Measurements from ENCODE around the gene SNRPD3.

The SNRPD3 gene

DNA sequence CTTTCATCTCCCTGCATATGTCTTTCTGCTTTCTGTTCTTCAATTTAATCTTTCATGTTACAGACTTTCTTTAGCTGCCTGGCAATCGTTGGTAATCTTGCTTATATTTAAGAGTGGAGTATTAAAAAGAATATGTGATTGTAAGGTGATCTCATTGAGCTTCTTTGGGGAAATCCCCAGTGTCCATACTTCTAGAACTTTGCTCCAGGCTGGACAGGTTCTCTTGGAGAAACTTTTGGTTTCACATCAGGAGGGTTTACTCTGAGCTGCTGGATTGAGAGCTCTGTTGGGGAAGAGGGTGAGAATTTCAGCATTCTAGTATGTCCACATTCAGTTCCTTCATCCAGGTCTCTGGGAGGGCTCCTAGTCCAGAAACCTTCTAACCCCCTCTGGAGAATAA is 21.0 kb downstream of the SNRPD3 start:
- FAIRE-seq, result no peak
- TF ChIP-seq, protein P1, sequence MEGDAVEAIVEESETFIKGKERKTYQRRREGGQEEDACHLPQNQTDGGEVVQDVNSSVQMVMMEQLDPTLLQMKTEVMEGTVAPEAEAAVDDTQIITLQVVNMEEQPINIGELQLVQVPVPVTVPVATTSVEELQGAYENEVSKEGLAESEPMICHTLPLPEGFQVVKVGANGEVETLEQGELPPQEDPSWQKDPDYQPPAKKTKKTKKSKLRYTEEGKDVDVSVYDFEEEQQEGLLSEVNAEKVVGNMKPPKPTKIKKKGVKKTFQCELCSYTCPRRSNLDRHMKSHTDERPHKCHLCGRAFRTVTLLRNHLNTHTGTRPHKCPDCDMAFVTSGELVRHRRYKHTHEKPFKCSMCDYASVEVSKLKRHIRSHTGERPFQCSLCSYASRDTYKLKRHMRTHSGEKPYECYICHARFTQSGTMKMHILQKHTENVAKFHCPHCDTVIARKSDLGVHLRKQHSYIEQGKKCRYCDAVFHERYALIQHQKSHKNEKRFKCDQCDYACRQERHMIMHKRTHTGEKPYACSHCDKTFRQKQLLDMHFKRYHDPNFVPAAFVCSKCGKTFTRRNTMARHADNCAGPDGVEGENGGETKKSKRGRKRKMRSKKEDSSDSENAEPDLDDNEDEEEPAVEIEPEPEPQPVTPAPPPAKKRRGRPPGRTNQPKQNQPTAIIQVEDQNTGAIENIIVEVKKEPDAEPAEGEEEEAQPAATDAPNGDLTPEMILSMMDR (IDR thresholded peaks at IDR 0.05; ENCODE audit: insufficient read depth, missing control alignments), result no peak
- DNase-seq (ENCODE audit: insufficient read length, low spot score), result no peak

DNA sequence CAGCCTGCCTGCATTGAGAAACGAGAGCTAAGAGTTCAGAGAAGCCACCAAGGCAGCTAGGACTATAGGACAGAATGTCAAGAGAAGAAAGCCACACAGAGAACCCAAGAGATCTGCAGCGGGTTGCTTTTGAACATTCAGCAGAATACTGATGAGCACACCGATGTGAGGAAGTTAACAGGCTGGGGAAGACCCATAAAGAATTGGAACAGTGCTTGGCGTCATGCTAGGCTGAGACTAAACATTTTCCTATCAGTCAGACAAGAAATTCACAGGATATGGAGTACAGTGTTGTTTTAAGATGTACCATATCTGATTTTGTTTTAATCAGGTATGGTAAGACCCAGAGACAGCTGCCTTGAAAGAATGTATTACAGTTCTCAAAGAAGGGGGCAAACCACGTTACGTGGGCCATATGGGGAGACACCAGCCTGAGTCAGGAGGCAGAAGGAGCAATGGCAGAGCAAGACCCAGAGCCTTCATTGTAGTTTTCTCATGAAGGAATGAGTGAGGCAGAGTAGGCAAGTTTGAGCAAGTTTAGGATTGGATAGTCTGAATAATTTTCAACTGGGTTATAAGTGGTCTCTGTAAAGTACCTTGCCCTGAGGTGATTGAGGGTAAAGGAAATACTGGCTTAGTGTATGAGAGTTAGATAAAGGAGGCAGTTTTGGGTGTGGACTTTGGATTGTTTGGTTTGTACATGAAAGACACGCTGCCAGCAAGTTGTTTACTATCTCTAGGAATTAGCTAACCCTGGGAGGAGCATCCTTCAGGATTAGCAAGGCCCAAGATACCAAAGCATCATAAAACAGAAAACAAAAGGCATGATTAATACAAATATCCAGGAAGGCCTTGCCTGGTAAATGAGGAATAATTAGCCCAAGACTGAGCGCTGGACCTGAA is 22.8 kb downstream of the SNRPD3 start:
- DNase-seq (ENCODE audit: insufficient read length, low spot score) (no peak), FAIRE-seq (peak; percentile 58)
- TF ChIP-seq, protein P1 (IDR thresholded peaks at IDR 0.05; ENCODE audit: insufficient read depth, missing control alignments), result no peak

DNA sequence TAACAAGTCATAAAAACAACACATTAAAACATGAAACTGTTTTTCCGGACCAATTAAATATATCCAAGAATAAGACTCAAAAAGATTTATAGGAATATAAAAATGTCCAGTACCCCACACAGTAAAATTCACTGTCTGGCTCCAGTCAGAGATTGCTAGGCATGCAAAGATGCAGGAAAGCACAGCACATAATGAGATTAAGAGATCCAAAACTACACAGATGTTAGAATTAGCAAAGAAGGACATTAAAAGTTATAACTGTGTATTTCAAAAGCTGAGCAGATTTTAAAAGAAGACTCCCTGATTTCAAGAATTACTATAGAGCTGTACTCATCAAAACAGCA is 23.4 kb downstream of the SNRPD3 start:
- no peak for FAIRE-seq

DNA sequence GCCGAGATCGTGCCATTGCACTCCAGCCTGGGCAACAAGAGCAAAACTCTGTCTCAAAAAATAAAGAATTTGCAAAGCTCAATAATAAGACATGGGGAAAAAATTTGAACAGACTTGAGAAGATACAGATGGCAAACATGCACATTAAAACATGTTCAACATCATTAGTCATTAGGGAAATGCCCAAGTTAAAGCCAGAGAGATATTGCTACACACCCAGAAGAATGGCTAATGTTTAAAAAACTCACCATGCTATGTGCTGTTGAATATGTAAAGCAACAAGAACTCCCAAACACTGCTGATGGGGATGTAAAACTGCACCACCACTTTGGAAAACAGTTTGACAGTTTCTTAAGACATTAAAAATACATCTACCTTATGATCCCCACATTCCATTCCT is 24.5 kb downstream of the SNRPD3 start:
- no peak for FAIRE-seq
- no peak for DNase-seq (ENCODE audit: insufficient read length, low spot score)
- TF ChIP-seq, protein P1 (IDR thresholded peaks at IDR 0.05; ENCODE audit: insufficient read depth, missing control alignments), result no peak

More for the DNA sequence above, 23.4 kb downstream of the SNRPD3 start:
- TF ChIP-seq, protein P1 (IDR thresholded peaks at IDR 0.05; ENCODE audit: insufficient read depth, missing control alignments), result no peak
- no peak for DNase-seq (ENCODE audit: insufficient read length, low spot score)

DNA sequence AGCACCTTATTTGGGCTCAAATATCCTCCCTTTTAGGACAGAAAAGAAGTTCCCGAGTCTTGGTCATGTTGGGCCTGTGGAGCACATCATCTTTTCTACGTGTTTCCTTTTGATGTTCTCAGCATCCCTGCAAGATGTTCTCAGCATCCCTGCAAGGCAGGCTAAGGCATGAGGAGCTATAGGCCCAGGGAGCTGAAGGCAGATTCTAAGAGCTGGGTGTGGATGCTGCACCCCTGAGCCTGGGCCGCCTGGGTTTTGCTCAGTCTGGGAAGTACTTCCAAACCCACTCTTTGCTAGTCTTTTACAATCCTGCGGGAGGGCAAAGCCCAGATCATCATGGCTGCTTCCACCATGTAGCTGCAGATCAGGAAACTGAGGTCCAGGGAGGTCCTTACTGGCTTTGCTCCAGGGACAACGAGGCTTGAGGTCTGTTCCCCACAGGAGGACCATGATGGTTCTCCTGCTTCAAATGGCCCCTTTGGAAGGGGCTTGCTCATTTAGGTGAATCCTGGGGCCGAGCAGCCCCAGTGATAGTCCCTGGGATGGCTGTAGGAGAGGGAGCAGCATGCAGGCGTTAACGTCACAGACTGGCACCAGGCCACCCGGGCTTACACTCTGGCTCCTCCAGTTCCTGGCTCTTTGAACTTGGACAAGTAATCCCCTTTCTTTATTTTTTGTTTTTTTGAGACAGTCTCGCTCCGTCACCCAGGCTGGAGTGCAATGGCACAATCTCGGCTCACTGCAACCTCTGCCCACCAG is 26.4 kb downstream of the SNRPD3 start:
- no peak for DNase-seq (ENCODE audit: insufficient read length, low spot score)
- TF ChIP-seq, protein P1 (IDR thresholded peaks at IDR 0.05; ENCODE audit: insufficient read depth, missing control alignments), result no peak
- no peak for FAIRE-seq

DNA sequence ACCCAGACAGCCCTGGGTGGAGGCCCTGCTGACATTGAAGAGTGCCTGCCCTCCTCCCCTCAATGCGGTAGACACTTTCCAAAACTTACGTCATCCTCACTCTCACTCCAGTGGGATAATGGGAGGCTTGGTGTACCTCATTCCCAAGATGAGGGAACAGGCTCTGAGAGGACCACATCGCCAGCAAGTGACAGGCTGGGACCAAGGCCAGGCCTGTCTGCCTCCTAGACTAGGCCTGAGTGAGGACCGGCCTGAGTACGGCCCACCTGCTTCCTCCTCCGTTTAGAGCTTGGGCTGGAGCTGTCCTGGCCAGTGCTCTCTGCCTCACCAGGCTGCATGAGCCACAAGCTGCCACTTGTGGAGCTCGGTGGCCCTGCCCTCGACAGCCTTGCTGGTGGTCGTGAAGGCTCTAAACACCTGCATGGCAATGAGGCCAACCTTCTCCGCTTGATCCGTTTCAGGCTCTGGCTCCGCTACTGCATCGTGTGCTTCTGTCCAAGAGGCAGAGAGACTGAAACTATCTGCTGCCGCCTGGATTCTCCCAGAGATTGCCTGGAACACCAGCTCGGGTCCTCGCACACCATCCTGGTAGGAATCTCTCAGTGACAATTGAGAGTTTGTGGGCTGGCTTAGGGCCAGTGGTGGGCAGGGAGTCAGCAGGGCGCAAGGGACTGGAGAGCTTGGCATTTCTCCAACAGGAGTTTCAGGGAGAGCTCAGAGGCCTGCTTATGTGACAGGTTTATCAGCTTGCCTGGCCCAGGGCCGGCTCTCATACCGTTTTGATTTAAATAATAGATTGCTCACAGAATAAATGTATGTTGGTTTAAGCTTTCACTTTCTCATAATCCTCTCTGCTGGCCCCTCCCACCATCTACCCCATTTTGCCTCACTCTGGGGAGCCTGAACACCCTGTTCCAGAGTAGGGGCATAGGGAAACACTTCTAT is 27.7 kb downstream of the SNRPD3 start:
- TF ChIP-seq, protein P1 (IDR thresholded peaks at IDR 0.05; ENCODE audit: insufficient read depth, missing control alignments), result no peak
- no peak for DNase-seq (ENCODE audit: insufficient read length, low spot score)
- FAIRE-seq, result no peak

Data from D721Med (cell line).